GM19438 (cell line): Measurements from ENCODE around the gene C19orf85.
"Not testable (repeated sequence)": the region's sequence is repeated elsewhere in the genome, so short reads cannot be mapped to it uniquely, and the experiment has no call there.

Source experiments
- ATAC-seq: cut with Tn5 transposase; IDR thresholded peaks from one replicate; pipeline ENCODE4 v1.9.1; 2021; ENCODE audit warnings: low read depth; ENCODE audit not compliant: unreplicated experiment

Gene C19orf85

GRCh38 chr19:55464662-55465054 lies at the start of gene C19orf85:
C19orf85 (minus strand) TSS chr19:55464751; CDS start chr19:55464554, 197 bp downstream.
- no peak for ATAC-seq

GRCh38 chr19:55508120-55508519 lies 43.6 kb upstream of the C19orf85 start:
- no peak for ATAC-seq

- no peak for ATAC-seq
These were observed 40.4 kb upstream of the C19orf85 start for GRCh38 chr19:55504981-55505380.

DNA sequence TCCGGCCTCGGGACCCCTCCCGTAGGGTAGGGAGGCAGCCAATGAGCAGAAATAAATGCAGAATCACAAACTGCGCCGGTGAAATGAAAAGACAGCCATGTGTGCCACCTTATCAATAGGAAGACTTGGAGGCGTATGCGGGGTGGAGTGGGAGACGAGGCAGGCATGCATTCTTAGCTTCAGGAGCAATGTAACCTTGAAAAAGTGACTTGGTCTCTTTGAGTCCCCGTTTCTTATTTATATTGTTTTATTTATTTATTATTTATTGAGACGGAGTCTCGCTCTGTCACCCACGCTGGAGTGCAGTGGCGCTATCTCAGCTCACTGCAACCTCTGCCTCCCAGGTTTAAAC lies 39.7 kb upstream of the C19orf85 start:
- ATAC-seq = no peak

- ATAC-seq = peak; percentile 86
These were observed 39.1 kb upstream of the C19orf85 start for GRCh38 chr19:55503502-55504251.

GRCh38 chr19:55503157-55503501 lies 38.6 kb upstream of the C19orf85 start:
- no peak for ATAC-seq

GRCh38 chr19:55502197-55502952 lies 37.8 kb upstream of the C19orf85 start:
- no peak for ATAC-seq

GRCh38 chr19:55500368-55500952 lies 35.9 kb upstream of the C19orf85 start:
- no peak for ATAC-seq

GRCh38 chr19:55498246-55498840 lies 33.8 kb upstream of the C19orf85 start:
- ATAC-seq = no peak

DNA sequence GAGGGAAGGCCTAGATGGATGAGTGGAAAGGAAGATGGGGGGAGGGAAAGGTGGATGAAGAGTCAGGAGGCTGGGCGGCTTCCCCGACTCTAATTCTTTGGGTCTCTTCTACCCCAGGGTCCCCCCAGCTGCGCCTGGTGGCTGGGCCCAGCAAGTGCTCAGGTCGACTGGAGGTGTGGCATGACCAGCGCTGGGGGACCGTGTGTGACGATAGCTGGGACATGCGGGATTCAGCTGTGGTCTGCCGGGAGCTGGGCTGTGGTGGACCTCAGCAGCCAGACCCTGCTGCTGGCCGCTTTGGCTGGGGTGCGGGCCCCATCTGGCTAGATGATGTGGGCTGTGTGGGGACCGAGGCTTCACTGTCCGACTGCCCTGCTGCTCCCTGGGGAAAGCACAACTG lies 33.2 kb upstream of the C19orf85 start:
- no peak for ATAC-seq

GRCh38 chr19:55496820-55497219 lies 32.3 kb upstream of the C19orf85 start:
- ATAC-seq = not testable (repeated sequence)

GRCh38 chr19:55495646-55496349 lies 31.2 kb upstream of the C19orf85 start:
- ATAC-seq = no peak

GRCh38 chr19:55494172-55494761 lies 29.7 kb upstream of the C19orf85 start:
- no peak for ATAC-seq

DNA sequence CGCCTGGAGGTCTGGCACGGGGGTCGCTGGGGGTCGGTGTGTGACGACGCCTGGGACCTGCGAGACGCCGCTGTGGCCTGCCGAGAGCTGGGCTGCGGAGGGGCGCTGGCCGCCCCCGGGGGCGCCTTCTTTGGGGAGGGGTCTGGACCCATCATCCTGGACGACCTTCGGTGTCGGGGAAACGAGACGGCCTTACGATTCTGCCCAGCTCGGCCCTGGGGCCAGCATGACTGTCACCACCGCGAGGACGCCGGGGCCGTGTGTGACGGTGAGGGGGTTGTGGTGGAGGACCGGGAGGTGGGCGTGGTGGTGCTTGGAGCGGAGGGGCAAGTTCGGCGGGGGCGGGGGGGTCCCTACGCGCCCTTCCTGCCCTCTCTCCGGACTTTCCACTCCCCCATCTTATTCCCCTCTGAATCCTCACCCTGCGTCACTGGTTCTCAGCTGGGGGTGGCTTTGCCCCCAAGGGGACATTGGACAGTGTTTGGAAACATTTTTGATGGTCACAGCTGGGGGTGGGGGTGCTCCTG lies 29.2 kb upstream of the C19orf85 start:
- ATAC-seq = no peak

- no peak for ATAC-seq
These were observed 28.6 kb upstream of the C19orf85 start for GRCh38 chr19:55493052-55493644.

GRCh38 chr19:55492362-55492944 lies 27.9 kb upstream of the C19orf85 start:
- ATAC-seq = no peak

- no peak for ATAC-seq
These were observed 27.2 kb upstream of the C19orf85 start for GRCh38 chr19:55491546-55492360.
